Esophagus squamous epithelium (tissue), 5 donors: ENCODE measurements around the gene PRKN. TPM values are rescaled to one million over a fixed set of nuclear protein-coding genes. Genes with fewer than 3 reads are reported as not detected.

Experiments
- DNase-seq: peaks from one replicate; lab custom pipeline; 2025; lab: John Stamatoyannopoulos, UW
- H3K27ac ChIP-seq, 4 donors: fragments of 200-600 bp; sonication (generic); one replicate each; pipeline ENCODE4 v1.5.1; 2016 to 2019; ENCODE audit warnings: mild to moderate bottlenecking in 1 of 4
- H3K27me3 ChIP-seq, 4 donors: fragments of 200-600 bp; sonication (generic); 1 replicate in 3 of 4; 2 replicates in 1 of 4; pipeline versions ENCODE4 v1.5.1 to v1.6.0; 2017 to 2021; ENCODE audit warnings: antibody characterized with exemption in 1 of 4
- H3K36me3 ChIP-seq, 3 donors: fragments of 200-600 bp; sonication (generic); one replicate each; pipeline ENCODE4 v1.5.1; 2016 to 2019
- H3K4me1 ChIP-seq, 3 donors: fragments of 200-600 bp; sonication (generic); one replicate each; pipeline ENCODE4 v1.5.1; 2017 to 2019
- H3K4me3 ChIP-seq, 4 donors: fragments of 200-600 bp; sonication (generic); 1 replicate in 3 of 4; 2 replicates in 1 of 4; pipeline ENCODE4 v1.5.1; 2016 to 2019; ENCODE audit warnings: mild to moderate bottlenecking in 2 of 4, moderate library complexity in 1 of 4
- H3K9me3 ChIP-seq, 3 donors: fragments of 200-600 bp; sonication (generic); one replicate each; pipeline ENCODE4 v1.5.1; 2016 to 2019
- CTCF ChIP-seq, 6 experiments: fragments of 450-650 bp in 4 of 6; fragments of 200-600 bp in 2 of 6; sonication (generic) in 2 of 6; IDR thresholded peaks; one replicate each; pipeline ENCODE4 v1.5.1; 2016 to 2019; ENCODE audit warnings: antibody characterized with exemption in 6 of 6, mild to moderate bottlenecking in 4 of 6, moderate library complexity in 4 of 6
- POLR2A ChIP-seq, 4 donors: fragments of 450-650 bp; IDR thresholded peaks; one replicate each; pipeline ENCODE4 v1.6.1; 2017; ENCODE audit warnings: antibody characterized with exemption in 4 of 4, mild to moderate bottlenecking in 4 of 4, moderate library complexity in 3 of 4
- WGBS, 2 donors: methylation state at CpG; one replicate each; pipeline ENCODE4 v1.1.5; 2018; 5-methylcytosine and 5-hydroxymethylcytosine counted together
- intact Hi-C: fragments of 100-400 bp; cut with DNase I; formaldehyde crosslinking; loops from one replicate; pipeline ENCODE4 v1.15.0; 2022
- total RNA-seq, 4 donors: library from RNA; depleted of rRNA; stranded (reverse); fragments of >200 nt; gene quantifications; one replicate each; pipeline ENCODE4 v1.1.0, GENCODE V29; 2016
- donor health status: DM: yes; HTN: yes; CAD: no.

PRKN gene
- total RNA-seq, 4 donors from 2014 or later: 0.70 to 5.5 (median 2.2) TPM

- intact Hi-C loops: no loop called here
- TF ChIP-seq CTCF (IDR thresholded peaks at IDR 0.05): no peak
- TF ChIP-seq POLR2A (IDR thresholded peaks at IDR 0.05): no peak
- Histone ChIP-seq H3K4me1 (no peaks in the 10 kb centered on the region), H3K36me3 (no peaks in the 10 kb centered on the region), H3K9me3 (no peaks in the 10 kb centered on the region), H3K4me3 (no peak overlapping the region), H3K27me3 (no peaks in the 10 kb centered on the region), H3K27ac (no peak overlapping the region)
- no peak for DNase-seq
- 64 to 77% methylated on average over 2 of the region's 2 CpGs for WGBS, 2 donors
These were observed 982.4 kb downstream of the PRKN start for GRCh38 chr6:161745128-161745527.

- Histone ChIP-seq H3K27ac (no peak overlapping the region), H3K4me1 (no peaks in the 10 kb centered on the region), H3K27me3 (no peaks in the 10 kb centered on the region), H3K9me3 (no peaks in the 10 kb centered on the region), H3K4me3 (no peak overlapping the region), H3K36me3 (no peaks in the 10 kb centered on the region)
- no peak for DNase-seq
- intact Hi-C loops: no loop called here
- WGBS, 2 donors: 68 to 72% methylated on average over 14 of the region's 14 CpGs
- TF ChIP-seq POLR2A (IDR thresholded peaks at IDR 0.05) (no peak), CTCF (IDR thresholded peaks at IDR 0.05) (no peak)
These were observed 983.1 kb downstream of the PRKN start for GRCh38 chr6:161744211-161745067.

GRCh38 chr6:161743509-161744178 is 983.9 kb downstream of the PRKN start:
- Histone ChIP-seq H3K9me3 (no peaks in the 10 kb centered on the region), H3K36me3 (no peaks in the 10 kb centered on the region), H3K4me1 (no peaks in the 10 kb centered on the region), H3K27ac (no peak overlapping the region), H3K4me3 (no peak overlapping the region), H3K27me3 (no peaks in the 10 kb centered on the region)
- DNase-seq: no peak
- no peak for TF ChIP-seq CTCF (IDR thresholded peaks at IDR 0.05)
- TF ChIP-seq POLR2A (IDR thresholded peaks at IDR 0.05): no peak
- intact Hi-C loops: no loop called here
- 81 to 89% methylated on average over 15 of the region's 15 CpGs for WGBS, 2 donors

GRCh38 chr6:161740486-161740885 is 987.1 kb downstream of the PRKN start:
- Histone ChIP-seq H3K4me3 (no peak overlapping the region), H3K36me3 (no peaks in the 10 kb centered on the region), H3K9me3 (no peaks in the 10 kb centered on the region), H3K27me3 (no peaks in the 10 kb centered on the region), H3K4me1 (no peaks in the 10 kb centered on the region), H3K27ac (no peak overlapping the region)
- DNase-seq: no peak
- 90 to 91% methylated on average over 4 to 7 of the region's 7 CpGs for WGBS, 2 donors
- intact Hi-C loops: no loop called here
- TF ChIP-seq CTCF (IDR thresholded peaks at IDR 0.05) (no peak), POLR2A (IDR thresholded peaks at IDR 0.05) (no peak)

GRCh38 chr6:161736781-161737292 is 990.7 kb downstream of the PRKN start:
- DNase-seq: no peak
- Histone ChIP-seq H3K36me3 (no peaks in the 10 kb centered on the region), H3K4me1 (no peaks in the 10 kb centered on the region), H3K27me3 (no peaks in the 10 kb centered on the region), H3K9me3 (no peaks in the 10 kb centered on the region), H3K27ac (no peak overlapping the region), H3K4me3 (no peak overlapping the region)
- intact Hi-C loops: no loop called here
- 60 to 62% methylated on average over 6 of the region's 6 CpGs for WGBS, 2 donors
- no peak for TF ChIP-seq POLR2A (IDR thresholded peaks at IDR 0.05)
- TF ChIP-seq CTCF (IDR thresholded peaks at IDR 0.05): no peak
